GM18909 (cell line): ENCODE results near the gene TRIM38.
"Not testable (repeated sequence)": the region's sequence is repeated elsewhere in the genome, so short reads cannot be mapped to it uniquely, and the experiment has no call there.

Experiments
- ATAC-seq: cut with Tn5 transposase; IDR thresholded peaks from one replicate; pipeline ENCODE4 v1.9.1; 2021; ENCODE audit warnings: mild to moderate bottlenecking; ENCODE audit not compliant: unreplicated experiment, poor library complexity

Gene TRIM38

DNA sequence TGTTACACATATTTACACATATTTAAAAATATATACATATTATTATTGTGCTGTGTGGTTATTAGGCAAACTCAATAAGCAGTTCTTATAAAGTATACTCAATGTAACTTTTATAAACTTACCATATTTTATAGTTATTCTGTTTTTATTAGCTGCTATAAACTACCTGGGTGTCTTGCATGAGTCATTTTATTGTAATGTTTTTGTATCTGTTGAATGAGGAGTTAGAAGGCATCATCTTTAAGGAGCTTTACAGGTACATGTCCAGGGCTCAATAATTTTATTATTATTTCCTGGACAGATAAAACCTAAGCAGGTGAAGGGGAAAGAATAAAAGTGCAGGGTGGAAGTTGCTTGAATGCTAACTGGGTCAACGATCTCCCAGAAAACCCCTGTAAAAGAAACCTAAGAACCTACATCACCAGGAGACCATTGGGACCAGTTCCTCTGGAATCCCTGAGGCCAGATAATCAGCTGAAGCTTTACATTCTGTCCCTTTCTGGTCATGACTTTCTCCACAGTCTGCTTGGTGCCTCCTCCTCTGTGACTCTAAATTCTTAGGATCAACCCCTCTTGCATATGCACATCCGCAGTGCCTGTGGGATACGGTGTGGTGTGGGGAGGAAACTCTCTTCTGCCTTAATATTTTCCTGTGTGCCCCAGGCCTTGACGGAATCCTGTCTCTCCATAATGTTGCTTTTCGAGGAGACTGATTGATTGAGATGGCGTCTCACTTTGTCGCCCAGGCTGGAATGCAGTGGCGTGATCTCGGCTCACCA is 38.0 kb downstream of the TRIM38 start:
- ATAC-seq: no peak

DNA sequence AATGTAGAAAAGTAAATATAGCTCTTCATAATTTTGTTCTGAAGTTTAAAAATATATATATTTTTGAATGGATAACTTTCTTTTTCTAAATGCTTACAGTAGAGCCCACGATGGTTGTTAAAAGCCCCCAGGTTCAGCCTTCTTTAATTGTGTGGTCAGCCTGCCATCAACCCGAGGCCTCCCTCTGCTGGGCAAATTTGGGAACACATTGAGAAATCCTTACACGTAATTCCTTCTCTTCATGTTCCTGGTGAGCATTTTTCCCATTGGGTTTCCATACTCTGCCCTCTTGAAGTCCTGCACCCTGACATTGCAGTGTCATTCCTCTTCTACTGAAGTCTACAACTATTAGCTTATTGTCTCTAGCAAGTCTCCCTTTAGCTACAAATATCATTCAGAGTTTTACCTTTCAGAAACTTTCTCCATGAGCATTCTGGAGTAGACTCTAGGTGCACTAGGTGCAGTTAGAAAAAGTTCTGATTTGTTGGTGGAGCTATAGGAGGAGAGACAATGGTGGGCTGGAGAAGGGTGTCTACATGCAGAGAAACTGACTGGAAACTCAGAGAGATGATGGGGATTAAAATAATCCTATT is 40.6 kb downstream of the TRIM38 start:
- no peak for ATAC-seq

GRCh38 chr6:26006086-26006939 is 43.7 kb downstream of the TRIM38 start:
- ATAC-seq: no peak

- not testable (repeated sequence) for ATAC-seq
These were observed 44.3 kb downstream of the TRIM38 start for GRCh38 chr6:26006940-26007305.

DNA sequence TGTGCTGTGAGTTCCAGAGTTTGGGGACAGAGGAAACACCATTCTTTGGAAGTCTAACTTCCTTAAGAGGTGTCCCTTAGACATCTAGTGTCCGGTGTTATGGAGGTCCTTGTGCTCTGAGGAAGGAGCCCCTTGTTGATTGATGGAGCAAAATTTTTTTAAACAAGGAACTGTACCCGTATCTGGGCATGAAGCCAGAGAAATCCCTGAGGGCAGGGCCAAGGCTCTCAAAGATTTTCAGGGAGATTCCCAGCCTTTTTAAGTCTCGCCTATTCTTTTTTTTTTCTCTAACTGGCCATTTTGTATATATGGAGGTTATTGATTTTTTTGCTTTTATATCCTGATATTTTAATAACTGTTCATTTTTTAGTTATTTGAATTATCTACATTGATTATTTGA is 45.9 kb downstream of the TRIM38 start:
- no peak for ATAC-seq

- no peak for ATAC-seq
These were observed 47.2 kb downstream of the TRIM38 start for GRCh38 chr6:26009817-26010216.

- no peak for ATAC-seq
These were observed 49.5 kb downstream of the TRIM38 start for GRCh38 chr6:26012061-26012460.

DNA sequence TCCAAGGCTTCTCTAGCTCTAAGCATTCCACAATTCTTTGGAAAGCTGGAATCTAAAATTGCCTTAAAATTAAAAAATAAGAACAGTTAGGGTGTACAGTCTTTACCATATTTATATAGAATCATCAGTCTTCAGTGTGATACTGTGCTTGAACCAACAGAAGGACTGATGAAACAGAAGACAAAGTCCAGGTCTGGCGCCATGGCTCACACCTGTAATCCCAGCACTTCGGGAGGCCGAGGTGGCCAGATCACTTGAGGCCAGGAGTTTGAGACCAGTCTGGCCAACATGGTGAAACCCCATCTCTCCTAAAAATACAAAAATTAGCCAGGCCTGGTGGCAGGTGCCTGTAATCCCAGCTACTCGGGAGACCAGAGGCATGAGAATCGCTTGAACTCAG is 51.8 kb downstream of the TRIM38 start:
- not testable (repeated sequence) for ATAC-seq

DNA sequence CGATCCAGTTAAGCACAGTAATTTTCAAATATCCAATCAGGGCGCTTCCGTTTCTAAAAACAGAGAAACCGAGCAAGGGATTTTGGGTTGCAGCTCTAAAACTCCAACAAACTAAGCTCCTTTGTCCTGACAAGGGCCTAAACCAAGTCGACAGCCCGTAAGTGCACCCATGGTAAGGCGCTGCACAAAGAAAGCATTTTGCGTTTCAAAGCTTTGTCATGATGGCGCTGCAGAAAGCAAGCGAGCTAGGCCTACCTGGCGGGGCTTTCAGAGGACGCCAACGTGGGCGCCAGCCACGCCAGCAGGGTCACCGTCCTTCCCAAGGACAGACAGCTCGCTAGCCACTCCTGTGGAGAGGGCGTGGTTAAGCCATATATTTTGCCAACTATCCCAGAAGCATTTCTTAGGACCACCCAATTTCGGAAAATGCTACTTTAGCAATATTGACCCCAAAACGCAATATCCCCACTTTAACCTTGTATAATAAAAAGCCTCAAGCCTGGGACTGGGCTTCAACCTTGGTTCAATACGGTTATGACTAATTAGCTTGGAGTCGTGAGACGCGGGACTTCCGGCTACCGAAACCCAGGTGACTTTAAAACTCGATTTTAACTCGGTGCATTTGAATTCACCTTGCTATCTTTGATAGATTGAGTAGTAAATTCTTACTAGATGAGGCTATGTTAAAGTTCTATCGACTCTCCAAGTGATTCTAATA is 53.8 kb downstream of the TRIM38 start:
- ATAC-seq: no peak

GRCh38 chr6:26016963-26017631 is 54.5 kb downstream of the TRIM38 start:
- no peak for ATAC-seq

DNA sequence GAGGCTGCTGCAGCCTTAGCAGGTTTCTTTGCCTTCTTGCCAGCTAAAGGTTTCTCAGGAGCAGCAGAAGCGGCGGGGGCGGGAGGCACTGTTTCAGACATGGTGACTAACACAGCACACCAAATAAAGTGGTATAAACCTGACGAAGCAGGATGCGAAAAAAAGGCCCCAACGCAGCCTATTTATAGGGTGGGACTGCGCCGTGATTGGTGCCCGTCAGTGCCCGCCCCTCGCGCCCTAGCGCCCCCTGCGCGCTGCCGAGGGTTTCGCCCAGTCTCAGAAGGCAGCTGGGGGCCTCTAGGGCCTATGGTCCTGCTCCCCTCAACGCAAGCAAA is 55.0 kb downstream of the TRIM38 start:
- ATAC-seq: no peak

- ATAC-seq: no peak
These were observed 56.7 kb downstream of the TRIM38 start for GRCh38 chr6:26019261-26019830.

DNA sequence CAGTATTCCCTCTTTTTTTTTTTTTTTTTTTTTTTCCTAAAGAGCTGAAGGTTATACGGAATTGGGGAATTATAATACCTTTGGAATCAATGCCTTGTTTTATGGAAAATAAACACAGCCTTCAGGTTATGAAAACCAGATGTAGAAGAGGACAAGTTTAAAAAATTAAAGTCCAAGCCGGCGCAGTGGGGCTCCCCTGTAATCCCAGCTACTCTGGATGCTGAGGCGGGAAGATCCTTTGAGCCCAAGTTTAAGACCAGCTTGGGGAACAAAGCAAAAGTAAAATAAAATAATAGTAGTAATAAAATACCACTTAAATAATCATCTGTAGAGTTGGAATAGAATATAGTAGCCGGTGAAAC is 57.3 kb downstream of the TRIM38 start:
- ATAC-seq: no peak

- ATAC-seq: peak; percentile 56
These were observed 57.9 kb downstream of the TRIM38 start for GRCh38 chr6:26020329-26021000.

DNA sequence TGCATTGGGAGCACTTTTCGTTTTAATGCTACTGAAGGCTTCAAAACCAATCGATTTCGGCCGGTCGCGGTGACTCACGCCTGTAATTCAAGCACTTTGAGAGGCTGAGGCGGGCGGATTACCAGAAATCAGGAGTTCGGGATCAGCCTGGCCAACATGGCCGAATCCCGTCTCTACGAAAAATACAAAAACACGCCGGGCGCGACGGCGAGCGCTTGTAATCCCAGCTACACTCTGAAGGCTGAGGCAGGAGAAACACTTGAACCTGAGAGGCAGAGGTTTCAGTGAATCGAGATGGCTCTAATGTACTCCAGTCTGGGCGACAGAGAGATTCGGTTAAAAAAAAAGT is 58.4 kb downstream of the TRIM38 start:
- ATAC-seq: peak; percentile 19

DNA sequence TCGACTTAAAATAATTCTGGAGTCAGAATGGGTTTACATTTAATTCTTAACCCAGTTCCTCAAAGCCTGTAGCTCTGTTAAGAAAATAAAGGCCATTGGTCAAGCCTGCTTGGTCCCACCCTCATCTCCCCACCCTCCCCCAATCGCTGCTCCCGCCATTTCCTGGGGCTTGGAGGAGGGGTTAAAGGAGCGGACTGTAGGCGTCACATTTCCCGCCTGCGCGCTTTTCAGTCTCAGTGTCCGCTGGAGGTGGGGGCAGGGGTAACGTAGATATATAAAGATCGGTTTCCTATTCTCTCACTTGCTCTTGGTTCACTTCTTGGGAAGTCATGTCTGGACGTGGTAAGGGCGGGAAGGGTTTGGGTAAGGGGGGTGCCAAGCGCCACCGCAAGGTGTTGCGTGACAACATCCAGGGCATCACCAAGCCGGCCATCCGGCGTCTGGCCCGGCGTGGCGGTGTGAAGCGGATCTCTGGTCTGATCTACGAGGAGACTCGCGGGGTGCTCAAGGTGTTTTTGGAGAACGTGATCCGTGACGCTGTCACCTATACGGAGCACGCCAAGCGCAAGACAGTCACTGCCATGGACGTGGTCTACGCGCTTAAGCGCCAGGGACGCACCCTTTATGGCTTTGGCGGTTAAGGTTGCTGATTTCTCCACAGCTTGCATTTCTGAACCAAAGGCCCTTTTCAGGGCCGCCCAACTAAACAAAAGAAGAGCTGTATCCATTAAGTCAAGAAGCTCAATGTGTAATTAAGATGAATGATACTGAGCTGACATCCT is 58.9 kb downstream of the TRIM38 start:
- ATAC-seq: peak; percentile 52

- no peak for ATAC-seq
These were observed 59.5 kb downstream of the TRIM38 start for GRCh38 chr6:26022132-26022472.

- ATAC-seq: no peak
These were observed 60.1 kb downstream of the TRIM38 start for GRCh38 chr6:26022737-26023136.

GRCh38 chr6:26024651-26025046 is 62.0 kb downstream of the TRIM38 start:
- ATAC-seq: no peak
